Kidney (tissue), 22 donors: ENCODE results near the gene SMARCA5. TPM values are rescaled to one million over a fixed set of nuclear protein-coding genes. Genes with fewer than 3 reads are reported as not detected.

ENCODE experiments used
- DNase-seq, 5 donors: peaks; one replicate each; pipeline ENCODE4 v3.0.0-alpha.2; 2013 to 2020
- FAIRE-seq: peaks from 2 replicates; lab custom pipeline; 2012; peaks lifted over from hg19 to GRCh38; lab: Jason Lieb, UNC
- H3K27ac ChIP-seq, 2 donors: one replicate each; pipeline ENCODE4 v1.7.0; 2013; ENCODE audit warnings: low read depth in 2 of 2, low read length in 2 of 2, inconsistent platforms in 1 of 2
- H3K27me3 ChIP-seq: one replicate; pipeline ENCODE4 v1.7.1; 2013; ENCODE audit warnings: low read length, inconsistent platforms; ENCODE audit not compliant: control insufficient read depth, insufficient read depth
- H3K36me3 ChIP-seq, 3 donors: one replicate each; pipeline versions ENCODE4 v1.7.0 to v1.7.1; 2013; ENCODE audit warnings: low read length in 3 of 3, control low read depth in 1 of 3, inconsistent platforms in 1 of 3; ENCODE audit not compliant: insufficient read depth in 3 of 3, control insufficient read depth in 2 of 3
- H3K4me1 ChIP-seq, 3 donors: one replicate each; pipeline versions ENCODE4 v1.7.0 to v1.7.1; 2013; ENCODE audit warnings: low read length in 3 of 3, inconsistent platforms in 1 of 3, low read depth in 1 of 3; ENCODE audit not compliant: control insufficient read depth in 2 of 3, insufficient read depth in 2 of 3
- H3K4me3 ChIP-seq, 3 donors: one replicate each; pipeline versions ENCODE4 v1.7.0 to v1.8.1; 2013; ENCODE audit warnings: low read length in 3 of 3, control low read depth in 1 of 3, inconsistent platforms in 1 of 3
- H3K9ac ChIP-seq, 3 donors: one replicate each; pipeline versions ENCODE4 v1.7.0 to v1.7.1; 2013; ENCODE audit warnings: low read length in 3 of 3, control low read depth in 1 of 3, inconsistent platforms in 1 of 3
- H3K9me3 ChIP-seq, 3 donors: one replicate each; pipeline versions ENCODE4 v1.7.0 to v1.7.1; 2013; ENCODE audit warnings: low read length in 3 of 3, control low read depth in 1 of 3, inconsistent platforms in 1 of 3; ENCODE audit not compliant: control insufficient read depth in 2 of 3, insufficient read depth in 1 of 3
- CTCF ChIP-seq: IDR thresholded peaks from 3 replicates; pipeline ENCODE4 v1.5.1; 2012; ENCODE audit warnings: mild to moderate bottlenecking, moderate library complexity, borderline replicate concordance; ENCODE audit not compliant: insufficient read depth; ENCODE audit errors: extremely low read depth
- intact Hi-C: fragments of 100-400 bp; cut with DNase I; formaldehyde crosslinking; loops from one replicate; pipeline ENCODE4 v1.11.1; 2022
- long read RNA-seq, 10 donors: library from polyadenylated mRNA in 1 of 10; unstranded in 1 of 10; transcript quantifications; one replicate each; pipeline ENCODE4 v2.0.0 and lab custom pipeline, GENCODE V29; 2021 to 2026
- polyA plus RNA-seq: library from polyadenylated mRNA; stranded (reverse); fragments of 350-450 nt; fragmentation: Illumina TruSeq; extraction: RNeasy Lipid Tissue Mini Kit (QIAGEN cat#74804); gene quantifications from one replicate; pipeline ENCODE4 v1.2.3, GENCODE V29; 2014; ENCODE audit warnings: low read depth, low replicate concordance; ENCODE audit not compliant: insufficient read depth
- total RNA-seq: library from RNA; stranded (reverse); fragmentation: NEBNext Ultra II Directional; extraction: Animal tissue kit (Norgen Biotek cat#: 25700); gene quantifications from one replicate; pipeline ENCODE4 v1.2.1, GENCODE V29; 2021
- donor health status: control.
- donor health status: control.
- donor health status: control.
- donor health status: control.
- donor health status: control.
- donor health status: DM: yes; HTN: yes; CAD: no.
- donor health status: Normal renal cell carcinoma (clear cell type).

The SMARCA5 gene, protein sequence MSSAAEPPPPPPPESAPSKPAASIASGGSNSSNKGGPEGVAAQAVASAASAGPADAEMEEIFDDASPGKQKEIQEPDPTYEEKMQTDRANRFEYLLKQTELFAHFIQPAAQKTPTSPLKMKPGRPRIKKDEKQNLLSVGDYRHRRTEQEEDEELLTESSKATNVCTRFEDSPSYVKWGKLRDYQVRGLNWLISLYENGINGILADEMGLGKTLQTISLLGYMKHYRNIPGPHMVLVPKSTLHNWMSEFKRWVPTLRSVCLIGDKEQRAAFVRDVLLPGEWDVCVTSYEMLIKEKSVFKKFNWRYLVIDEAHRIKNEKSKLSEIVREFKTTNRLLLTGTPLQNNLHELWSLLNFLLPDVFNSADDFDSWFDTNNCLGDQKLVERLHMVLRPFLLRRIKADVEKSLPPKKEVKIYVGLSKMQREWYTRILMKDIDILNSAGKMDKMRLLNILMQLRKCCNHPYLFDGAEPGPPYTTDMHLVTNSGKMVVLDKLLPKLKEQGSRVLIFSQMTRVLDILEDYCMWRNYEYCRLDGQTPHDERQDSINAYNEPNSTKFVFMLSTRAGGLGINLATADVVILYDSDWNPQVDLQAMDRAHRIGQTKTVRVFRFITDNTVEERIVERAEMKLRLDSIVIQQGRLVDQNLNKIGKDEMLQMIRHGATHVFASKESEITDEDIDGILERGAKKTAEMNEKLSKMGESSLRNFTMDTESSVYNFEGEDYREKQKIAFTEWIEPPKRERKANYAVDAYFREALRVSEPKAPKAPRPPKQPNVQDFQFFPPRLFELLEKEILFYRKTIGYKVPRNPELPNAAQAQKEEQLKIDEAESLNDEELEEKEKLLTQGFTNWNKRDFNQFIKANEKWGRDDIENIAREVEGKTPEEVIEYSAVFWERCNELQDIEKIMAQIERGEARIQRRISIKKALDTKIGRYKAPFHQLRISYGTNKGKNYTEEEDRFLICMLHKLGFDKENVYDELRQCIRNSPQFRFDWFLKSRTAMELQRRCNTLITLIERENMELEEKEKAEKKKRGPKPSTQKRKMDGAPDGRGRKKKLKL
- 42.4 TPM for total RNA-seq
- polyA plus RNA-seq, result 25.9 TPM
- long read RNA-seq, donor 1, full-length matches to known transcripts, result 2 of 23 reads
- long read RNA-seq, donor 1, partial matches to known transcripts, result 21 of 23 reads
- long read RNA-seq, donor 1, other reads (novel, unspliced or antisense), result 0 of 23 reads
- long read RNA-seq, donor 2, full-length matches to known transcripts, result 6 of 32 reads
- long read RNA-seq, donor 2, partial matches to known transcripts, result 26 of 32 reads
- long read RNA-seq, donor 2, other reads (novel, unspliced or antisense), result 0 of 32 reads
- long read RNA-seq, donor 3, full-length matches to known transcripts, result 6 of 50 reads
- long read RNA-seq, donor 3, partial matches to known transcripts, result 44 of 50 reads
- long read RNA-seq, donor 3, other reads (novel, unspliced or antisense), result 0 of 50 reads
- long read RNA-seq, donor 4, full-length matches to known transcripts, result 6 of 12 reads
- long read RNA-seq, donor 4, partial matches to known transcripts, result 6 of 12 reads
- long read RNA-seq, donor 4, other reads (novel, unspliced or antisense), result 0 of 12 reads
- long read RNA-seq, donor 5, result 0 reads
- long read RNA-seq, donor 6, partial matches to known transcripts, result 5 of 5 reads
- long read RNA-seq, donor 6, other reads (novel, unspliced or antisense), result 0 of 5 reads
- long read RNA-seq, donor 7, full-length matches to known transcripts, result 70 of 103 reads
- long read RNA-seq, donor 7, partial matches to known transcripts, result 24 of 103 reads
- long read RNA-seq, donor 7, other reads (novel, unspliced or antisense), result 9 of 103 reads
- long read RNA-seq, donor 8, full-length matches to known transcripts, result 2 of 21 reads
- long read RNA-seq, donor 8, partial matches to known transcripts, result 19 of 21 reads
- long read RNA-seq, donor 8, other reads (novel, unspliced or antisense), result 0 of 21 reads
- long read RNA-seq, donor 9, full-length matches to known transcripts, result 2 of 2 reads
- long read RNA-seq, donor 9, partial matches to known transcripts, result 0 of 2 reads
- long read RNA-seq, donor 9, other reads (novel, unspliced or antisense), result 0 of 2 reads
- long read RNA-seq, donor 10, full-length matches to known transcripts, result 4 of 15 reads
- long read RNA-seq, donor 10, partial matches to known transcripts, result 11 of 15 reads
- long read RNA-seq, donor 10, other reads (novel, unspliced or antisense), result 0 of 15 reads

GRCh38 chr4:143513314-143514168 lies at the start of gene SMARCA5:
TSS of gene SMARCA5 (plus strand) at chr4:143513702. CDS start at chr4:143513925, 223 bp downstream.
- intact Hi-C loops, result no loop called here
- Histone ChIP-seq H3K36me3 (peaks cover 0 to 14% (median 3%) of the 10 kb centered on the region in 3 donors), H3K9me3 (no peaks in the 10 kb centered on the region), H3K27ac (peak within 1 kb of the TSS; percentile 94 to 98), H3K4me1 (peaks cover 0 to 3% (median 2%) of the 10 kb centered on the region in 3 donors), H3K9ac (peak within 1 kb of the TSS; percentile 95 to 98 (median 96)), H3K27me3 (no peaks in the 10 kb centered on the region), H3K4me3 (peak within 1 kb of the TSS; percentile 94 to 97 (median 96))
- DNase-seq (peak; percentile 97 to 99 (median 99)), FAIRE-seq (peak; percentile 91)
- no peak for TF ChIP-seq CTCF

- Histone ChIP-seq H3K4me3 (no peak overlapping the region), H3K9me3 (no peaks in the 10 kb centered on the region), H3K9ac (no peak overlapping the region), H3K27ac (no peak overlapping the region), H3K27me3 (no peaks in the 10 kb centered on the region), H3K4me1 (no peaks in the 10 kb centered on the region), H3K36me3 (peaks cover 2 to 16% (median 6%) of the 10 kb centered on the region in 3 donors)
- DNase-seq, result no peak
- FAIRE-seq, result no peak
- intact Hi-C loops, result no loop called here
- no peak for TF ChIP-seq CTCF
These were observed 40.0 kb upstream of the SMARCA5 start for GRCh38 chr4:143473334-143474126.
